MM.1S (cell line): Measurements from ENCODE around the gene TMEM51.

Experiments
- DNase-seq: peaks from one replicate; pipeline ENCODE4 v3.0.0-alpha.2; 2015
- H2AFZ ChIP-seq: fragments of 300-600 bp; sonication (generic); 2 replicates; pipeline ENCODE4 v1.6.0; 2016; ENCODE audit warnings: antibody characterized with exemption, low read length
- H3F3A ChIP-seq: fragments of 300-600 bp; sonication (generic); 2 replicates; pipeline ENCODE4 v1.6.1; 2016; ENCODE audit warnings: mild to moderate bottlenecking, antibody characterized with exemption, low read length, moderate library complexity, mixed read lengths; ENCODE audit not compliant: insufficient read depth
- H3K27ac ChIP-seq: fragments of 300-600 bp; sonication (generic); 2 replicates; pipeline ENCODE4 v1.5.1; 2016; ENCODE audit warnings: mild to moderate bottlenecking, low read length
- H3K27me3 ChIP-seq: fragments of 300-600 bp; sonication (generic); replicated peaks from 2 replicates; pipeline ENCODE4 v1.6.0; 2016; ENCODE audit warnings: low read length; ENCODE audit not compliant: insufficient read depth
- H3K36me3 ChIP-seq: fragments of 300-600 bp; sonication (generic); replicated peaks from 2 replicates; pipeline ENCODE4 v1.6.1; 2016; ENCODE audit warnings: mild to moderate bottlenecking, low read length, mixed read lengths; ENCODE audit not compliant: insufficient read depth
- H3K4me1 ChIP-seq: fragments of 300-600 bp; sonication (generic); 2 replicates; pipeline ENCODE4 v1.6.1; 2016; ENCODE audit warnings: low read length, mixed read lengths
- H3K4me2 ChIP-seq: fragments of 300-600 bp; sonication (generic); 2 replicates; pipeline ENCODE4 v1.6.0; 2016; ENCODE audit warnings: low read depth, low read length
- H3K4me3 ChIP-seq: fragments of 300-600 bp; sonication (generic); 2 replicates; pipeline ENCODE4 v1.5.1; 2016; ENCODE audit warnings: low read length, mixed read lengths
- H3K79me2 ChIP-seq: fragments of 300-600 bp; sonication (generic); 2 replicates; pipeline ENCODE4 v1.6.1; 2016; ENCODE audit warnings: mixed run types, low read length, mixed read lengths
- H3K9ac ChIP-seq: fragments of 300-600 bp; sonication (generic); 2 replicates; pipeline ENCODE4 v1.6.1; 2016; ENCODE audit warnings: low read length, mixed read lengths
- H3K9me2 ChIP-seq: fragments of 300-600 bp; sonication (generic); replicated peaks from 2 replicates; pipeline ENCODE4 v1.6.1; 2016; ENCODE audit warnings: mild to moderate bottlenecking, low read length, mixed read lengths; ENCODE audit not compliant: insufficient read depth
- H3K9me3 ChIP-seq: fragments of 300-600 bp; sonication (generic); replicated peaks from 2 replicates; pipeline ENCODE4 v1.6.1; 2016; ENCODE audit warnings: mild to moderate bottlenecking, low read length, mixed read lengths; ENCODE audit not compliant: insufficient read depth
- H4K20me1 ChIP-seq: fragments of 300-600 bp; sonication (generic); 2 replicates; pipeline ENCODE4 v1.6.1; 2016; ENCODE audit warnings: mild to moderate bottlenecking, low read length, moderate library complexity, mixed read lengths; ENCODE audit not compliant: insufficient read depth
- CTCF ChIP-seq: fragments of 300-600 bp; sonication (generic); IDR thresholded peaks from 2 replicates; pipeline ENCODE4 v1.5.1; 2016; ENCODE audit warnings: antibody characterized with exemption, low read length, mixed read lengths
- EZH2 ChIP-seq: fragments of 300-600 bp; sonication (generic); optimal IDR thresholded peaks from 2 replicates; pipeline ENCODE3; 2017; ENCODE audit warnings: low read depth, mild to moderate bottlenecking, antibody characterized with exemption, low read length, mixed read lengths
- EZH2phosphoT487 ChIP-seq: fragments of 300-600 bp; sonication (generic); IDR thresholded peaks from 2 replicates; pipeline ENCODE4 v1.6.1; 2018; ENCODE audit warnings: antibody characterized with exemption, low read length

Gene TMEM51

GRCh38 chr1:15151871-15152270 lies 1.7 kb upstream of the TMEM51 start:
- Histone ChIP-seq H3K36me3 (no peaks in the 10 kb centered on the region), H3K27ac (no peak overlapping the region), H3K4me1 (peaks cover 15% of the 10 kb centered on the region), H3K9ac (no peak overlapping the region), H3K9me2 (no peaks in the 10 kb centered on the region), H4K20me1 (no peaks in the 10 kb centered on the region), H3K9me3 (no peaks in the 10 kb centered on the region), H3K79me2 (peaks cover 9% of the 10 kb centered on the region), H2AFZ (no peak overlapping the region), H3F3A (peaks cover 14% of the 10 kb centered on the region; the same call in 1 of the 2 replicates), H3K27me3 (0 out of 2 replicates have a peak, but pooled peaks cover 13% of the 10 kb centered on the region), H3K4me2 (0 out of 2 replicates have a peak overlapping the region, but pooled peaks have one; percentile 98), H3K4me3 (no peak overlapping the region)
- TF ChIP-seq EZH2phosphoT487: no peak
- no peak for TF ChIP-seq CTCF
- TF ChIP-seq EZH2: no peak
- DNase-seq: no peak

GRCh38 chr1:15152318-15153183 lies 996 bp upstream of the TMEM51 start:
- H3K79me2 ChIP-seq: peaks cover 15% of the 10 kb centered on the region
- peaks cover 17% of the 10 kb centered on the region; the same call in 1 of the 2 replicates for H3F3A ChIP-seq
- H3K27me3 ChIP-seq: 0 out of 2 replicates have a peak, but pooled peaks cover 13% of the 10 kb centered on the region
- H3K36me3 ChIP-seq: no peaks in the 10 kb centered on the region
- H2AFZ ChIP-seq: peak overlapping the region; percentile 69
- no peak overlapping the region for H3K27ac ChIP-seq
- peak; percentile 54 for DNase-seq
- H3K9me3 ChIP-seq: no peaks in the 10 kb centered on the region
- peak overlapping the region; percentile 67 for H3K4me3 ChIP-seq
- 0 out of 2 replicates have a peak overlapping the region, but pooled peaks have one; percentile 16 for H3K9ac ChIP-seq
- H3K4me1 ChIP-seq: peaks cover 22% of the 10 kb centered on the region
- peak overlapping the region; percentile 98 for H3K4me2 ChIP-seq
- no peaks in the 10 kb centered on the region for H4K20me1 ChIP-seq
- H3K9me2 ChIP-seq: no peaks in the 10 kb centered on the region
- TF ChIP-seq EZH2phosphoT487 (no peak), CTCF (peak; percentile 54), EZH2 (no peak)

GRCh38 chr1:15153842-15154479 lies 414 bp downstream of the TMEM51 start:
- Histone ChIP-seq H3K9ac (peak overlapping the region; percentile 14; the same call in 1 of the 2 replicates), H3K4me1 (peaks cover 23% of the 10 kb centered on the region), H3K79me2 (peaks cover 29% of the 10 kb centered on the region), H3K4me2 (peak overlapping the region; percentile 98), H4K20me1 (no peaks in the 10 kb centered on the region), H2AFZ (no peak overlapping the region), H3K36me3 (no peaks in the 10 kb centered on the region), H3K9me3 (no peaks in the 10 kb centered on the region), H3K4me3 (peak overlapping the region; percentile 67), H3K9me2 (no peaks in the 10 kb centered on the region), H3K27me3 (0 out of 2 replicates have a peak, but pooled peaks cover 13% of the 10 kb centered on the region), H3K27ac (no peak overlapping the region), H3F3A (peaks cover 17% of the 10 kb centered on the region; the same call in 1 of the 2 replicates)
- TF ChIP-seq EZH2 (no peak), EZH2phosphoT487 (no peak), CTCF (peak; percentile 60)
- DNase-seq: peak; percentile 52
